ENCODE results near the gene ZNF341. TPM values are rescaled to one million over a fixed set of nuclear protein-coding genes. Genes with fewer than 3 reads are reported as not detected.

Gene ZNF341
- total and polyA plus RNA-seq, 2 of the 8 experiments (the other 6 are each of a cell fraction or from before 2014, with no cell fraction given) = 5.8 to 6.4 TPM

DNA sequence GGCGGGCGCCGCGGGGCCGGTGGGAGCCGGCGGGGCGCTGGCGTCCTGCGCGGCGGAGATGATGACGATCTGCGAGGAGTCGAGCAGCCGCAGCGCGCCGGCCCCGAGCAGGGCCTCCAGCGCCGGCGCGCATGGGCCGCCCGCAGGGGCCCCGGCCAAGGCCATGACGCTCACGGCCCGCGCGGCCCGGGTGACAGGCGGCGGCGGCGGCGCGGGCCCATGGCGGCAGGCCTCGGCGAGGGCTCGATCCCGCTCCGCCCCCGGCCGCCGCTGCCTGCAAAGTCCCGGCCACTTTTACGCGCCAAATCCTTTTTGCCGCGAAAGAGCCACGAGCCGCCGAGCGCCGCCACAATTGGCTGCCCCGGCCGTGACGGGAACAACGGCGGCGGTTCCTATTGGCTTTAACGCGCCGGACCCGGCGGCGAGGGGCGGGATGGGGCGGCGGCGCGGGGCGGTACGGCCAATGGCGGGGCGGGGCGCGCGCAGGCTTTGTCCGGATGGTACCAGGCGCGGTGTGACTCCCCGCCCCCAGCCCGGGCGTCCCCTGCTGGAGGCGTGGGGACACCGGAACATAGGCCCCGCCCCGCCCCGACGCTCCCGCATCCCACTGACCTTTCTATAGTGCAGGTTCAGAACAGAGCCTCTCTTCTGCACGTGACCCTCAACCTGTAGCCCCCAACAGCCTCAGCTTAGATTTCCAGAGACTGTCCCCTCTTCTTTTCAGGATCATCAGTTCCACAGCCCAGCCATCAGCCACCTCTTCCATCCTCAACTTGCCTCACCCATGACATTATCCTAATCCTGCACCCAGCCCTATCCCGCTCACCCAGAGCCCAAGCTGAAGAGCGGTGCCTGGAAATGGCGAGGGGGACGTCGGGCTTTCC is 45.5 kb upstream of the ZNF341 start, which contains the start of gene E2F1 (continued):
- TF ChIP-seq, protein P1, sequence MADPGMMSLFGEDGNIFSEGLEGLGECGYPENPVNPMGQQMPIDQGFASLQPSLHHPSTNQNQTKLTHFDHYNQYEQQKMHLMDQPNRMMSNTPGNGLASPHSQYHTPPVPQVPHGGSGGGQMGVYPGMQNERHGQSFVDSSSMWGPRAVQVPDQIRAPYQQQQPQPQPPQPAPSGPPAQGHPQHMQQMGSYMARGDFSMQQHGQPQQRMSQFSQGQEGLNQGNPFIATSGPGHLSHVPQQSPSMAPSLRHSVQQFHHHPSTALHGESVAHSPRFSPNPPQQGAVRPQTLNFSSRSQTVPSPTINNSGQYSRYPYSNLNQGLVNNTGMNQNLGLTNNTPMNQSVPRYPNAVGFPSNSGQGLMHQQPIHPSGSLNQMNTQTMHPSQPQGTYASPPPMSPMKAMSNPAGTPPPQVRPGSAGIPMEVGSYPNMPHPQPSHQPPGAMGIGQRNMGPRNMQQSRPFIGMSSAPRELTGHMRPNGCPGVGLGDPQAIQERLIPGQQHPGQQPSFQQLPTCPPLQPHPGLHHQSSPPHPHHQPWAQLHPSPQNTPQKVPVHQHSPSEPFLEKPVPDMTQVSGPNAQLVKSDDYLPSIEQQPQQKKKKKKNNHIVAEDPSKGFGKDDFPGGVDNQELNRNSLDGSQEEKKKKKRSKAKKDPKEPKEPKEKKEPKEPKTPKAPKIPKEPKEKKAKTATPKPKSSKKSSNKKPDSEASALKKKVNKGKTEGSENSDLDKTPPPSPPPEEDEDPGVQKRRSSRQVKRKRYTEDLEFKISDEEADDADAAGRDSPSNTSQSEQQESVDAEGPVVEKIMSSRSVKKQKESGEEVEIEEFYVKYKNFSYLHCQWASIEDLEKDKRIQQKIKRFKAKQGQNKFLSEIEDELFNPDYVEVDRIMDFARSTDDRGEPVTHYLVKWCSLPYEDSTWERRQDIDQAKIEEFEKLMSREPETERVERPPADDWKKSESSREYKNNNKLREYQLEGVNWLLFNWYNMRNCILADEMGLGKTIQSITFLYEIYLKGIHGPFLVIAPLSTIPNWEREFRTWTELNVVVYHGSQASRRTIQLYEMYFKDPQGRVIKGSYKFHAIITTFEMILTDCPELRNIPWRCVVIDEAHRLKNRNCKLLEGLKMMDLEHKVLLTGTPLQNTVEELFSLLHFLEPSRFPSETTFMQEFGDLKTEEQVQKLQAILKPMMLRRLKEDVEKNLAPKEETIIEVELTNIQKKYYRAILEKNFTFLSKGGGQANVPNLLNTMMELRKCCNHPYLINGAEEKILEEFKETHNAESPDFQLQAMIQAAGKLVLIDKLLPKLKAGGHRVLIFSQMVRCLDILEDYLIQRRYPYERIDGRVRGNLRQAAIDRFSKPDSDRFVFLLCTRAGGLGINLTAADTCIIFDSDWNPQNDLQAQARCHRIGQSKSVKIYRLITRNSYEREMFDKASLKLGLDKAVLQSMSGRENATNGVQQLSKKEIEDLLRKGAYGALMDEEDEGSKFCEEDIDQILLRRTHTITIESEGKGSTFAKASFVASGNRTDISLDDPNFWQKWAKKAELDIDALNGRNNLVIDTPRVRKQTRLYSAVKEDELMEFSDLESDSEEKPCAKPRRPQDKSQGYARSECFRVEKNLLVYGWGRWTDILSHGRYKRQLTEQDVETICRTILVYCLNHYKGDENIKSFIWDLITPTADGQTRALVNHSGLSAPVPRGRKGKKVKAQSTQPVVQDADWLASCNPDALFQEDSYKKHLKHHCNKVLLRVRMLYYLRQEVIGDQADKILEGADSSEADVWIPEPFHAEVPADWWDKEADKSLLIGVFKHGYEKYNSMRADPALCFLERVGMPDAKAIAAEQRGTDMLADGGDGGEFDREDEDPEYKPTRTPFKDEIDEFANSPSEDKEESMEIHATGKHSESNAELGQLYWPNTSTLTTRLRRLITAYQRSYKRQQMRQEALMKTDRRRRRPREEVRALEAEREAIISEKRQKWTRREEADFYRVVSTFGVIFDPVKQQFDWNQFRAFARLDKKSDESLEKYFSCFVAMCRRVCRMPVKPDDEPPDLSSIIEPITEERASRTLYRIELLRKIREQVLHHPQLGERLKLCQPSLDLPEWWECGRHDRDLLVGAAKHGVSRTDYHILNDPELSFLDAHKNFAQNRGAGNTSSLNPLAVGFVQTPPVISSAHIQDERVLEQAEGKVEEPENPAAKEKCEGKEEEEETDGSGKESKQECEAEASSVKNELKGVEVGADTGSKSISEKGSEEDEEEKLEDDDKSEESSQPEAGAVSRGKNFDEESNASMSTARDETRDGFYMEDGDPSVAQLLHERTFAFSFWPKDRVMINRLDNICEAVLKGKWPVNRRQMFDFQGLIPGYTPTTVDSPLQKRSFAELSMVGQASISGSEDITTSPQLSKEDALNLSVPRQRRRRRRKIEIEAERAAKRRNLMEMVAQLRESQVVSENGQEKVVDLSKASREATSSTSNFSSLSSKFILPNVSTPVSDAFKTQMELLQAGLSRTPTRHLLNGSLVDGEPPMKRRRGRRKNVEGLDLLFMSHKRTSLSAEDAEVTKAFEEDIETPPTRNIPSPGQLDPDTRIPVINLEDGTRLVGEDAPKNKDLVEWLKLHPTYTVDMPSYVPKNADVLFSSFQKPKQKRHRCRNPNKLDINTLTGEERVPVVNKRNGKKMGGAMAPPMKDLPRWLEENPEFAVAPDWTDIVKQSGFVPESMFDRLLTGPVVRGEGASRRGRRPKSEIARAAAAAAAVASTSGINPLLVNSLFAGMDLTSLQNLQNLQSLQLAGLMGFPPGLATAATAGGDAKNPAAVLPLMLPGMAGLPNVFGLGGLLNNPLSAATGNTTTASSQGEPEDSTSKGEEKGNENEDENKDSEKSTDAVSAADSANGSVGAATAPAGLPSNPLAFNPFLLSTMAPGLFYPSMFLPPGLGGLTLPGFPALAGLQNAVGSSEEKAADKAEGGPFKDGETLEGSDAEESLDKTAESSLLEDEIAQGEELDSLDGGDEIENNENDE (IDR thresholded peaks at IDR 0.05; ENCODE audit: insufficient replicate concordance, low read length) = no peak
- TF ChIP-seq YY1 (IDR thresholded peaks at IDR 0.05; ENCODE audit: low read depth, low read length) (no peak), POLR2A (IDR thresholded peaks at IDR 0.05; ENCODE audit: control extremely low read depth in 1 of 2, low read depth in 2 of 2, low read length in 2 of 2) (peak; percentile 60 to 69), POU5F1 (IDR thresholded peaks at IDR 0.05; ENCODE audit: low read depth, low read length) (no peak), CBX5 (IDR thresholded peaks at IDR 0.05; ENCODE audit: low read depth, low read length) (no peak), CEBPB (IDR thresholded peaks at IDR 0.05; ENCODE audit: low read depth, low read length) (no peak), RFX5 (IDR thresholded peaks at IDR 0.05; ENCODE audit: borderline replicate concordance, low read depth, low read length) (no peak)
- TF ChIP-seq, protein P2, sequence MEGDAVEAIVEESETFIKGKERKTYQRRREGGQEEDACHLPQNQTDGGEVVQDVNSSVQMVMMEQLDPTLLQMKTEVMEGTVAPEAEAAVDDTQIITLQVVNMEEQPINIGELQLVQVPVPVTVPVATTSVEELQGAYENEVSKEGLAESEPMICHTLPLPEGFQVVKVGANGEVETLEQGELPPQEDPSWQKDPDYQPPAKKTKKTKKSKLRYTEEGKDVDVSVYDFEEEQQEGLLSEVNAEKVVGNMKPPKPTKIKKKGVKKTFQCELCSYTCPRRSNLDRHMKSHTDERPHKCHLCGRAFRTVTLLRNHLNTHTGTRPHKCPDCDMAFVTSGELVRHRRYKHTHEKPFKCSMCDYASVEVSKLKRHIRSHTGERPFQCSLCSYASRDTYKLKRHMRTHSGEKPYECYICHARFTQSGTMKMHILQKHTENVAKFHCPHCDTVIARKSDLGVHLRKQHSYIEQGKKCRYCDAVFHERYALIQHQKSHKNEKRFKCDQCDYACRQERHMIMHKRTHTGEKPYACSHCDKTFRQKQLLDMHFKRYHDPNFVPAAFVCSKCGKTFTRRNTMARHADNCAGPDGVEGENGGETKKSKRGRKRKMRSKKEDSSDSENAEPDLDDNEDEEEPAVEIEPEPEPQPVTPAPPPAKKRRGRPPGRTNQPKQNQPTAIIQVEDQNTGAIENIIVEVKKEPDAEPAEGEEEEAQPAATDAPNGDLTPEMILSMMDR (IDR thresholded peaks at IDR 0.05; ENCODE audit: control extremely low read depth in 1 of 3, insufficient read depth in 1 of 3, low read depth in 1 of 3, low read length in 3 of 3) = peak in 1 of 3 experiments; percentile 34; a peak in 2 of 4 replicates

All from H1 (cell line).